ENCODE data around the gene ZNF816.

Gene ZNF816

DNA sequence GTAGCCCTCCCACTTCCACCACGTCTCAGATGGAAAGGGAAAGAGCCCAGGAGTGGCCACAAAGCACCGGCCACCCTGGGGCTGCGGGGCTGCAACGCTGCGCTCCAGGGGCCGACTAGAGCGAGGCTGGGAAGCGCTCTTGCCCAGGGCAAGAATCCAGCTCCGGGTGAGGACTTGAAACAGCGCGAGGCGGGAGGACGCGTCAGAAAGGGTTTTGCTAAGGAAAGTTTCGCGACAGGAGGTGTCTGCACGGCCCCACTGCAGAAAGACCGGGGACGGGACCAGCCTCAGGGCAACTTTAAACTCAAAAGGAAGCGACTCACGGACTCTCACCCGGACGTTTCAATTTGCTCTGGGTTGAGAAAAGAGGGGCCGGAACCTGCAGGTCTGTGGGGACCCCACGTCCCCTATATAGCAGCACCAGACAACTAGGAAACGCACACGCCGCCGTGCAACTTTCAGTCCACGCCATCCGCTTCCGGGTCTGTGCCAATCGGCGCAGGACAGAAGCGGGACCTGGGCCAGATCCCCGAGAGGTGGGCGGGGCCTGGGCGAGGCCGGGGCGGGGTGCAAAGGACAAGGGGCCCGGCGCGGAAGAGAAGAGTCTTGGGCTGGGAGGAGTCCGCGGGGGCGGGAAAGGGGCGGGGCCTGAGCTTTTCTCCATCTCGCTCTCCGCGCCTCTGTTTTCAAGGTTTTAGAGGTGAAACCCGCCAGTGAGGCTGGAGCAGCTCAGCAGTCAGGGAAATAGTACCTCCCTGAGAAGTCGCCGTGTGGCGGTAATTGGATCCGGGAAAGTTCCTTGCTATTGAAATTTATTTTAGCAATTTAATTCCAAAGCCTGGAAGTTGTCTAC lies at the start of gene ZNF816:
Gene ZNF816 (minus strand): TSS at position 488 of the 853 bp plus-strand sequence. CDS start 6,792 bp downstream, outside the sequence.
- TF ChIP-seq CTCF (IDR thresholded peaks at IDR 0.05; ENCODE audit: low read depth, low read length, missing control alignments) = no peak
- DNase-seq (ENCODE audit: low read depth) = peak; percentile 81
- peak within 1 kb of the TSS; percentile 82 for H3K4me3 ChIP-seq (ENCODE audit: low read depth, low read length)

DNA sequence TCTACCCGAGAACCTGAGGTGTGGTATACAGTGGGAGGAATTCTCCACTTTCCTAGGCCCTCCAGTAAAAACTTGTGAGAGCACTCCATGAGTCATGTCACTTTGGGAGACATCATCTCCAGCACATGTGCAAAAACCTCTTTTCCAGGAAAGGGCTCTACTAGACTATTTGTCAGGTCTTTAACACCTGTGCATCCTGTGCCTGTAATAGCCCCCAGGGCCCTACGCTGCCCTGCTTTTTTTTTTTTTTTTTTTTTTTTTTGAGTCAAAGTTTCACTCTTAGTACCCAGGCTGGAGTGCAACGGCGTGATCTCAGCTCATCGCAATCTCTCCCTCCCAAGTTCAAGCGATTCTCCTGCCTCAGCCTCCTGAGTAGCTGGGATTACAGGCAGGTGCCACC lies 49.3 kb upstream of the ZNF816 start:
- DNase-seq (ENCODE audit: low read depth) = no peak
- no peak for TF ChIP-seq CTCF (IDR thresholded peaks at IDR 0.05; ENCODE audit: low read depth, low read length, missing control alignments)
- H3K4me3 ChIP-seq (ENCODE audit: low read depth, low read length) = no peak overlapping the region

GRCh38 chr19:53010494-53010893 lies 47.8 kb upstream of the ZNF816 start:
- TF ChIP-seq CTCF (IDR thresholded peaks at IDR 0.05; ENCODE audit: low read depth, low read length, missing control alignments) = no peak
- DNase-seq (ENCODE audit: low read depth) = no peak
- no peak overlapping the region for H3K4me3 ChIP-seq (ENCODE audit: low read depth, low read length)

- no peak for DNase-seq (ENCODE audit: low read depth)
- H3K4me3 ChIP-seq (ENCODE audit: low read depth, low read length) = no peak overlapping the region
- TF ChIP-seq CTCF (IDR thresholded peaks at IDR 0.05; ENCODE audit: low read depth, low read length, missing control alignments) = no peak
Observed at GRCh38 chr19:53008061-53008778, 45.5 kb upstream of the ZNF816 start.

GRCh38 chr19:53007606-53008005 lies 44.9 kb upstream of the ZNF816 start:
- DNase-seq (ENCODE audit: low read depth) = no peak
- no peak for TF ChIP-seq CTCF (IDR thresholded peaks at IDR 0.05; ENCODE audit: low read depth, low read length, missing control alignments)
- no peak overlapping the region for H3K4me3 ChIP-seq (ENCODE audit: low read depth, low read length)

DNA sequence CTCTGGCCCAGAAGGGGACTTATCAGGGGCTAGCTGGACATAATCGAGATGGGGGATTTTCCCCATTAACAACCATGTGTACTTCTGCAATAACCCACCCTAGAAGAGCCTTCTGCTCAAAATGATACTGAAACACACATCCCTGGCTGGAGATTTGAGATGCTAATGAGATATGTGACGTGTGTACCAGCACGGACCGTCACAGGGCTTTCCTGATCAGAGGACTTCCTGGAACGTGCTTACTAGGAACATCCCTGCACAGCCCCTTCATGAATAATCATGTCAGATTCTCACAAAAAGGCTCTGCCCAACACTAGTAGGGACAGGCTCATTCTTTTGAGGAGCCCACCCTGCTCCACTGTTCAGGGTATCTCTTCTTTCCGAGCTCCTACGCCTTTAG lies 44.5 kb upstream of the ZNF816 start:
- DNase-seq (ENCODE audit: low read depth) = no peak

More for the DNA sequence above, 44.5 kb upstream of the ZNF816 start:
- no peak overlapping the region for H3K4me3 ChIP-seq (ENCODE audit: low read depth, low read length)
- TF ChIP-seq CTCF (IDR thresholded peaks at IDR 0.05; ENCODE audit: low read depth, low read length, missing control alignments) = no peak
